Hepatocyte (in vitro differentiated cells): ENCODE measurements around the gene SCD5. TPM values are rescaled to one million over a fixed set of nuclear protein-coding genes. Genes with fewer than 3 reads are reported as not detected.

Experiments used
- DNase-seq: peaks from one replicate; pipeline ENCODE4 v3.0.0-alpha.2; 2016; ENCODE audit warnings: low spot score
- H2AFZ ChIP-seq: fragments of 200-600 bp; sonication (generic); 2 replicates; pipeline ENCODE4 v1.6.0; 2016; ENCODE audit warnings: antibody characterized with exemption, mild to moderate bottlenecking
- H3K27ac ChIP-seq: fragments of 200-600 bp; sonication (generic); 2 replicates; pipeline ENCODE4 v1.5.1; 2016; ENCODE audit warnings: mild to moderate bottlenecking
- H3K27me3 ChIP-seq: fragments of 200-600 bp; sonication (generic); 2 replicates; pipeline ENCODE4 v1.6.1; 2016
- H3K36me3 ChIP-seq: fragments of 200-600 bp; sonication (generic); replicated peaks from 2 replicates; pipeline ENCODE4 v1.5.1; 2016; ENCODE audit warnings: low read depth; ENCODE audit not compliant: insufficient read depth
- H3K4me1 ChIP-seq: fragments of 200-600 bp; sonication (generic); 2 replicates; pipeline ENCODE4 v1.5.1; 2016; ENCODE audit warnings: mild to moderate bottlenecking, moderate library complexity; ENCODE audit not compliant: insufficient read depth
- H3K4me2 ChIP-seq: fragments of 200-600 bp; sonication (generic); 2 replicates; pipeline ENCODE4 v1.6.0; 2016
- H3K4me3 ChIP-seq: fragments of 200-600 bp; sonication (generic); 2 replicates; pipeline ENCODE4 v1.5.1; 2016; ENCODE audit warnings: mild to moderate bottlenecking
- H3K79me2 ChIP-seq: fragments of 200-600 bp; sonication (generic); 2 replicates; pipeline ENCODE4 v1.6.0; 2017; ENCODE audit warnings: mild to moderate bottlenecking
- H3K9me2 ChIP-seq: fragments of 200-600 bp; sonication (generic); replicated peaks from 2 replicates; pipeline ENCODE4 v1.6.0; 2017; ENCODE audit warnings: mild to moderate bottlenecking; ENCODE audit not compliant: insufficient read depth
- H3K9me3 ChIP-seq: fragments of 200-600 bp; sonication (generic); 2 replicates; pipeline ENCODE4 v1.5.1; 2016; ENCODE audit warnings: low read depth, mild to moderate bottlenecking
- H4K20me1 ChIP-seq: fragments of 200-600 bp; sonication (generic); 2 replicates; pipeline ENCODE4 v1.6.0; 2016; ENCODE audit warnings: mild to moderate bottlenecking; ENCODE audit not compliant: insufficient read depth, poor library complexity, severe bottlenecking
- EZH2 ChIP-seq: fragments of 200-600 bp; sonication (generic); IDR thresholded peaks from 2 replicates; pipeline ENCODE4 v1.6.1; 2016; ENCODE audit warnings: antibody characterized with exemption, mild to moderate bottlenecking, borderline replicate concordance
- EZH2phosphoT487 ChIP-seq: fragments of 200-600 bp; sonication (generic); IDR thresholded peaks from one replicate; pipeline ENCODE4 v1.6.1; 2018; ENCODE audit warnings: antibody characterized with exemption, mild to moderate bottlenecking, low read depth, moderate library complexity; ENCODE audit not compliant: unreplicated experiment, severe bottlenecking
- WGBS: methylation state at CpG from one replicate; pipeline ENCODE4 v1.1.6; 2016; ENCODE audit warnings: low lambda C conversion rate; ENCODE audit errors: missing lambda C conversion rate; 5-methylcytosine and 5-hydroxymethylcytosine counted together
- polyA plus RNA-seq: library from polyadenylated mRNA; unstranded; fragments of >200 nt; fragmentation: Nextera tagmentation; extraction: Ambion mirVana; gene quantifications from 2 replicates; pipeline ENCODE4 v1.2.1, GENCODE V29; 2016
- total RNA-seq: library from RNA; depleted of rRNA; stranded (reverse); fragments of >200 nt; gene quantifications from 2 replicates; pipeline ENCODE4 v1.2.3, GENCODE V29; 2014
- TF ChIP-seq, protein P1 (sequence below): fragments of 200-600 bp; sonication (generic); IDR thresholded peaks from 2 replicates; pipeline ENCODE4 v1.5.1; 2016; ENCODE audit warnings: antibody characterized with exemption, mild to moderate bottlenecking; ENCODE audit not compliant: poor library complexity

The SCD5 gene
- total and polyA plus RNA-seq, 2 experiments from 2014 or later: 6.4 to 19.2 TPM

- Histone ChIP-seq H3K4me1 (peaks cover 9% of the 10 kb centered on the region), H3K4me2 (no peak overlapping the region), H3K9me3 (no peaks in the 10 kb centered on the region), H2AFZ (no peak overlapping the region), H3K9me2 (no peaks in the 10 kb centered on the region), H4K20me1 (no peaks in the 10 kb centered on the region), H3K27me3 (no peaks in the 10 kb centered on the region), H3K36me3 (no peaks in the 10 kb centered on the region), H3K4me3 (no peak overlapping the region), H3K79me2 (peaks cover 6% of the 10 kb centered on the region), H3K27ac (no peak overlapping the region)
- DNase-seq: no peak
- TF ChIP-seq EZH2phosphoT487 (no peak), EZH2 (no peak)
- TF ChIP-seq, protein P1, sequence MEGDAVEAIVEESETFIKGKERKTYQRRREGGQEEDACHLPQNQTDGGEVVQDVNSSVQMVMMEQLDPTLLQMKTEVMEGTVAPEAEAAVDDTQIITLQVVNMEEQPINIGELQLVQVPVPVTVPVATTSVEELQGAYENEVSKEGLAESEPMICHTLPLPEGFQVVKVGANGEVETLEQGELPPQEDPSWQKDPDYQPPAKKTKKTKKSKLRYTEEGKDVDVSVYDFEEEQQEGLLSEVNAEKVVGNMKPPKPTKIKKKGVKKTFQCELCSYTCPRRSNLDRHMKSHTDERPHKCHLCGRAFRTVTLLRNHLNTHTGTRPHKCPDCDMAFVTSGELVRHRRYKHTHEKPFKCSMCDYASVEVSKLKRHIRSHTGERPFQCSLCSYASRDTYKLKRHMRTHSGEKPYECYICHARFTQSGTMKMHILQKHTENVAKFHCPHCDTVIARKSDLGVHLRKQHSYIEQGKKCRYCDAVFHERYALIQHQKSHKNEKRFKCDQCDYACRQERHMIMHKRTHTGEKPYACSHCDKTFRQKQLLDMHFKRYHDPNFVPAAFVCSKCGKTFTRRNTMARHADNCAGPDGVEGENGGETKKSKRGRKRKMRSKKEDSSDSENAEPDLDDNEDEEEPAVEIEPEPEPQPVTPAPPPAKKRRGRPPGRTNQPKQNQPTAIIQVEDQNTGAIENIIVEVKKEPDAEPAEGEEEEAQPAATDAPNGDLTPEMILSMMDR: no peak
- 61% methylated on average over 7 of the region's 7 CpGs for WGBS
Measured at GRCh38 chr4:82789025-82789776, 9.4 kb downstream of the SCD5 start.

- DNase-seq: no peak
- Histone ChIP-seq H3K9me3 (no peaks in the 10 kb centered on the region), H2AFZ (no peak overlapping the region), H4K20me1 (no peaks in the 10 kb centered on the region), H3K4me2 (no peak overlapping the region), H3K36me3 (no peaks in the 10 kb centered on the region), H3K27me3 (no peaks in the 10 kb centered on the region), H3K27ac (no peak overlapping the region), H3K4me3 (no peak overlapping the region), H3K4me1 (peaks cover 9% of the 10 kb centered on the region), H3K79me2 (peaks cover 10% of the 10 kb centered on the region), H3K9me2 (no peaks in the 10 kb centered on the region)
- WGBS: 82% methylated on average over 4 of the region's 4 CpGs
- TF ChIP-seq, protein P1: no peak
- TF ChIP-seq EZH2: no peak
- TF ChIP-seq EZH2phosphoT487: no peak
Measured at GRCh38 chr4:82787342-82787741, 11.3 kb downstream of the SCD5 start.

DNA sequence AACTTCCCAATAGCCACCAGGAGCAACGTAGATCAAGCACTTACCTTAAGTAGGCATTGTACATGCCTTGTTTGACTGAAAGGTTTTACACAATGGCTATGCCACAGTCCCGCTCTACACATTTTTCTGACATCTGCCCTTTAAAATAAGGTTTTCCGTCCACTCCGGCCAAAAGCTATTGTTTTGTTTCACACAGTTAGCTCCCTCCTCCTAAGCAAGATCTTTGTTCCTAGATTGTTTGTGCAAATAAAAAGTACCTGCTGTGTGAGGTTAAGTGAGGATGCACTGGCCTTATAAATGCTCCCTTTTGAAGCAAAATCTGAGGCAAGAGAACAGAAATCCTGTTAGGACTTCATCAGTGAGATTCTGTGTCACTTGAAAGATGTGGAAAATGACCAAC lies 11.8 kb downstream of the SCD5 start:
- no peak overlapping the region for H2AFZ ChIP-seq
- no peaks in the 10 kb centered on the region for H3K27me3 ChIP-seq
- no peaks in the 10 kb centered on the region for H3K9me3 ChIP-seq
- no peak overlapping the region for H3K4me2 ChIP-seq
- H3K4me1 ChIP-seq: peaks cover 9% of the 10 kb centered on the region
- peaks cover 9% of the 10 kb centered on the region for H3K79me2 ChIP-seq
- no peaks in the 10 kb centered on the region for H3K36me3 ChIP-seq
- no peak overlapping the region for H3K4me3 ChIP-seq
- no peak for DNase-seq
- H3K27ac ChIP-seq: no peak overlapping the region
- WGBS: 75% methylated on average over 4 of the region's 4 CpGs
- no peaks in the 10 kb centered on the region for H4K20me1 ChIP-seq
- H3K9me2 ChIP-seq: no peaks in the 10 kb centered on the region
- no peak for TF ChIP-seq EZH2
- TF ChIP-seq EZH2phosphoT487: no peak
- TF ChIP-seq, protein P1: no peak
